ENCODE data around the gene SIRT1.
A peak's percentile ranks its signal among the peaks of the same experiment; 100 is the strongest.
"Not testable (repeated sequence)": the region's sequence is repeated elsewhere in the genome, so short reads cannot be mapped to it uniquely, and the experiment has no call there.

Gene SIRT1

GRCh38 chr10:67875340-67876238 lies 8.9 kb upstream of the SIRT1 start:
- no peak for DNase-seq

- DNase-seq: not testable (repeated sequence)
These were observed 7.0 kb upstream of the SIRT1 start for GRCh38 chr10:67877421-67877820.

- no peak for DNase-seq
These were observed 6.3 kb upstream of the SIRT1 start for GRCh38 chr10:67878133-67878532.

- DNase-seq: peak in 1 of 56 donors; percentile 51
These were observed 645 bp upstream of the SIRT1 start for GRCh38 chr10:67883710-67884312.

GRCh38 chr10:67884842-67885670 lies 600 bp downstream of the SIRT1 start:
- peak in 54 of 56 donors; percentile 18 to 95 (median 77) for DNase-seq

- no peak for DNase-seq
These were observed 9.2 kb downstream of the SIRT1 start for GRCh38 chr10:67893637-67894036.

GRCh38 chr10:67903581-67903980 lies 19.1 kb downstream of the SIRT1 start:
- DNase-seq: no peak

DNA sequence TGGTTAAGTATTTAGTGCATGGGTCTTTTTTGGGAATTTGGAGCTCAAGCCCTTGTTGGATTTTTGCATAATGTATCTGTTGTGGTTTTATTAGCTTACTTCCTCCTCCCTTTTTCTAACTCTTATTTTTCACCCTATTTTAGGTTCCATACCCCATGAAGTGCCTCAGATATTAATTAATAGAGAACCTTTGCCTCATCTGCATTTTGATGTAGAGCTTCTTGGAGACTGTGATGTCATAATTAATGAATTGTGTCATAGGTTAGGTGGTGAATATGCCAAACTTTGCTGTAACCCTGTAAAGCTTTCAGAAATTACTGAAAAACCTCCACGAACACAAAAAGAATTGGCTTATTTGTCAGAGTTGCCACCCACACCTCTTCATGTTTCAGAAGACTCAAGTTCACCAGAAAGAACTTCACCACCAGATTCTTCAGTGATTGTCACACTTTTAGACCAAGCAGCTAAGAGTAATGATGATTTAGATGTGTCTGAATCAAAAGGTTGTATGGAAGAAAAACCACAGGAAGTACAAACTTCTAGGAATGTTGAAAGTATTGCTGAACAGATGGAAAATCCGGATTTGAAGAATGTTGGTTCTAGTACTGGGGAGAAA lies 28.0 kb downstream of the SIRT1 start:
- no peak for DNase-seq

DNA sequence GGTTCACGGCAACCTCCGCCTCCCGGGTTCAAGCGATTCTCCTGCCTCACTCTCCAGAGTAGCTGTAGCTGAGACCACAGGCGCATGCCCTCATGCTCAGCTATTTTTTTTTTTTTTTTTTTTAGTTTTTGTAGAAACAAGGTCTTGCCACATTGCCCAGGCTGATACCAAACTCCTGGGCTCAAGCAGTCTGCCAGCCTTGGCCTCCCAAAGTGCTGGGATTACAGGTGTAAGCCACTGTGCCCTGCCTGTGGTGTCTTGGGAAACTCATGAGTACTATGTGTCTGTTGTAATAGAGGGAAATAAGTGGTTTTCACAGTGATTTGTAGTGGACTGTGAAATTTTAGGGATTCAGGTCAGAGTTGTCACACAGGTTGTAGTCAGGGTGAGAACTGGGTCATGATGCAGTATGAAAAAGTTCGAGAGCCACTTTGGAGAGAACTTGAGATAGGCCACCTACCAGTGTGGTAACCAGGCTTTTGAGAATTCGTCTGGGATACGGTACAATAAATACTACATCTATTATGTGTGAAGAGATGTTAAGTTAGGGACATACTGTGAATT lies 30.4 kb downstream of the SIRT1 start:
- DNase-seq: no peak

DNA sequence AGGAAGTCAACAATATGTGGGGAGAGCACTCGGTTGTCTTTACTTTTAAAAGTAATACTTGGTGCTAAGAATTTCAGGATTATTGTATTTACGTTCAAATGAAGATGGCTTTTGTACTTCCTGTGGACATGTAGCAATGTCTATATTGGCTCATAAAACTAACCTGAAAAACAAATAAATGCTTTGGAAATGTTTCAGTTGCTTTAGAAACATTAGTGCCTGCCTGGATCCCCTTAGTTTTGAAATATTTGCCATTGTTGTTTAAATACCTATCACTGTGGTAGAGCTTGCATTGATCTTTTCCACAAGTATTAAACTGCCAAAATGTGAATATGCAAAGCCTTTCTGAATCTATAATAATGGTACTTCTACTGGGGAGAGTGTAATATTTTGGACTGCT lies 32.7 kb downstream of the SIRT1 start:
- DNase-seq: no peak

GRCh38 chr10:67917679-67918078 lies 33.2 kb downstream of the SIRT1 start:
- DNase-seq: no peak

DNA sequence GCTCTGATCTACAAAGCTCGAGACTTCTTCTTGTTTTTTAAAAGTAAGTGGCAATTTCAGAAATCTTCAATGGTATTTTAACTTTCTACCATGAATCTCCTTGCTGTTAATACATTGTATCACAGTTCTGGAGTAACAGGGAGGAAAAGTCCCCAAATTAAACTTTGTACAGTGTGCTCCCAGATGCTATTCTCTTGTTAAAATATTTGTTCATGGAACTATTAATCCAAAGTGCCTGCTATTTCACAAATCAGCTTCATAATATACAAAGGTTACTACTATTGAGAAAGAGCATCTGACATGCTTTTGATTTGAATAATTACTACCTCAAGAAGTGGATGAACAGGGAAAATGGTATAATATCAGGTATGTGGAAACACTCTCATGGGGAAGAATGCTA lies 36.6 kb downstream of the SIRT1 start:
- DNase-seq: no peak

DNA sequence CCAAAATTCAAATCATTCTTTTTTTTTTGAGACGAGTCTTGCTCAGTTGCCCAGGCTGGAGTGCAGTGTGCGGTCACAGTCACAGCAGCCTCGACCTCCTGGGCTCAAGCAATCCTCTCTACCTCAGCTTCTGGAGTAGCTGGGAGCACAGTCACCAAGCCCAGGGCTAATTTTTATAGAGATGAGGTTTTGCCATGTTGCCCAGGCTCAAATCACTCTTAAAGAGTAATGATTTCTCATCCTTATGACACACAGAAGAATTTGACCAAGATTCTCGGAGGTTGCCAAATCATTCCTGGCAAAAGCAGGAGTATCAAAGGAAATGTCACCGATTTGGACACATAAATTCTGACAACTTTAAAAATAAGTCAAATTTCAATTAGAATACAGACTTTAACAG lies 39.1 kb downstream of the SIRT1 start:
- DNase-seq: no peak

DNA sequence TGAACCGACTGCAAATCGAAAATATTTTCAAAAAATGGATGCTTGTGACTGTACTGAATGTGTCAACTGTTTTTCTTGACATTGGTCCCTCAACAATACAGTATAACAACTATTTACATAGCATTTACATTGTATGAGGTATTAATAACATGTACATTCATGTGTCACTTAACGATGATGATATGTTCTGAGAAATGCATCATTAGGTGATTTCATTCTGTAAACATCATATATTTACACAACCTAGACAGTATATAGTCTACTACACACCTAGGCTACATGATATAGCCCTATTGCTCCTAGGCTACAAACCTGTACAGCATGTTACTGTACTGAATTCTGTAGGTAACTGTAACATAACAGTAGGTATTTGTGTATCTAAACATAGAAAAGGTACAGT lies 39.7 kb downstream of the SIRT1 start:
- DNase-seq: no peak

DNA sequence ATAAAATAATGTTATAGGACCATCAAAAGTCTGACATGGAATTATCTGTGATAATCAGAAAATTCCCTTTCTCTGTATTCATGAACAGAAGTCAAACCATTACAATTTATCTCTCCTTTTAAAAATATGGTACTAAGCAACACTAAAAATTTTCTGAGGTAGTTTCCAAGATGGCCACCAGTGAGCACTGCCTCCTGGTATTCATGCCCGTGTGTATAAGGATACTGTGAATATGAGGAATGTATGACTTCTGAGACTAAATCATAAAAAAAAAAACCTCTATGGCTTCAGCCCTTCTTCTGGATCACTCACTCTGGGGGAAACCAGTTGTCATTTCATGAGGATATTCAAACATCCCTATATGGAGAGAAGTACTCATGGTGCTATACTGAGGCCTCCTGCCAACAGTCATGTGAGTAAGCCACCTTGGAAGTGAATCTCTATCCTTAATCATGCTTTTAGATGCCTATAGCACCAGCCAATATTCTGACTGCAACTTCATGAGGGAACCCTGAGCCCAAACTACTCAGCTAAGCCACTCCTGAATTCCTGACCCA lies 41.1 kb downstream of the SIRT1 start:
- DNase-seq: no peak

GRCh38 chr10:67926951-67927350 lies 42.5 kb downstream of the SIRT1 start:
- DNase-seq: no peak

DNA sequence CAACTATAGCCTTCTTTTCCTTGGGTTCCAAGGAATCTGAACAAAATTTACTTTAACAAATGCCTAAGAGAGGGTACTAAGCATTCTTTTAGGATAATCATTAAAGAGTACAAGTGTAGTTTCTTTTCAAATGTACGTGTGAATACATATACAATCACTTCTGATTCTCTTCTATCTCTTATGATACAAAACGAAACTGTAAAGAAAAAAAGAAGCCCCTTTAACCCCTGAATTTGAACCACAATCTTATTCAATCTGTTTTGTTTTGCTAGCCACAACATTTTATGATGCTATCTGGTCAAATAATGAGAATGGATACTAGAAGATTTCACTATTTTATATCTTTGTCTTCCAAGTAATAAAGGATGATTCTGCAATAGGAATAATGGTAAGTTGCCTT lies 48.7 kb downstream of the SIRT1 start:
- DNase-seq: no peak

- DNase-seq: no peak
These were observed 49.9 kb downstream of the SIRT1 start for GRCh38 chr10:67934336-67934735.

GRCh38 chr10:67935223-67935622 lies 50.8 kb downstream of the SIRT1 start:
- no peak for DNase-seq

- no peak for DNase-seq
These were observed 52.0 kb downstream of the SIRT1 start for GRCh38 chr10:67936416-67936815.

DNA sequence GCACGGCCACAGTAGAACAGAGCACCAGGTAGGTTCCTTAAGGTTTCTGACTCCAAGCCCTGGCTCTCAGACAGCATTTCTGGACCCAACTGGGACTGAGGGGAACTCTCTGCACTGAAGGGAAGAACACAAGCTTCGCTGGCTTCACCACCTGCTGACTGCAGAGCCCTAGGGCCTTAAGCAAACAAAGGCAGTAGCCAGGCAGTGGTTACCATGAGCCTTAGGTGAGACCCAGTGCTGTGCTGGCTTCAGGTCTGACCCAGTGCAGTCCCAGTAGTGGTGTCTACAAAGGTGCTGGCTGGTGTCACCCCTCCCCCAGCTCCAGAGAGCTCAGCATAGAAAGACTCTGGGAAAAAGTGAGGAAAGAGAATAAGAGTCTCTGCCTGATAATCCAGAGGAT lies 59.5 kb downstream of the SIRT1 start:
- DNase-seq: no peak
